IPS-20b (cell line): ENCODE data around the gene LAMP2.

Experiments used
- H3K27ac ChIP-seq: one replicate; pipeline ENCODE4 v1.5.1; 2013; ENCODE audit warnings: low read length
- H3K27me3 ChIP-seq: 2 replicates; pipeline ENCODE4 v1.6.1; 2013; ENCODE audit warnings: mild to moderate bottlenecking, low read length, inconsistent platforms; ENCODE audit not compliant: insufficient read depth
- H3K36me3 ChIP-seq: 2 replicates; pipeline ENCODE4 v1.6.1; 2013; ENCODE audit warnings: low read depth, mild to moderate bottlenecking, inconsistent platforms, low read length, moderate library complexity; ENCODE audit not compliant: insufficient read depth
- H3K4me1 ChIP-seq: 2 replicates; pipeline ENCODE4 v1.6.1; 2013; ENCODE audit warnings: mild to moderate bottlenecking, control low read depth, inconsistent platforms, low read length, moderate library complexity; ENCODE audit not compliant: insufficient read depth
- H3K4me3 ChIP-seq: 2 replicates; pipeline ENCODE4 v1.5.1; 2013; ENCODE audit warnings: mild to moderate bottlenecking, low read length, inconsistent platforms
- H3K9ac ChIP-seq: 2 replicates; pipeline ENCODE4 v1.6.1; 2013; ENCODE audit warnings: low read depth, mild to moderate bottlenecking, inconsistent platforms, low read length, moderate library complexity
- H3K9me3 ChIP-seq: 2 replicates; pipeline ENCODE4 v1.6.1; 2013; ENCODE audit warnings: mild to moderate bottlenecking, low read depth, low read length, inconsistent platforms; ENCODE audit not compliant: insufficient read depth

The LAMP2 gene

DNA sequence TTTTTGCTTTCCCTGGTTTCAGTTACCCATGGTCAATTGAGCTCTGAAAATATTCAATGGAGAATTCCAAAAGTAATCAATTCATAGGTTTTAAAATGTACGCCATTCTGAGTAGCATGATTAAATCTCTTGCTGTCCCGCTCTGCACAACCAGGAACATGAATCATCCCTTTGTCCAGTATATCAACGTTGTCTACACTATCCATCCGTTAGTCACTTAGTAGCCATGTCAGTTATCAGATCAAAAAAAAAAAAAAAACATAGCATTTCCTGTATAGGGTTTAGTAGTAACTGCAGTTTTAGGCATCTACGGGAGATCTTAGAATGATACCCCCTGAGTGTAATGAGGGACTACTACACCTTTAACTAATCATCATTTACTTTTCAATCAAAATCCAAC lies 15.1 kb downstream of the LAMP2 start:
- Histone ChIP-seq H3K9me3 (no peaks in the 10 kb centered on the region), H3K4me3 (no peak overlapping the region), H3K27me3 (no peaks in the 10 kb centered on the region), H3K27ac (no peak overlapping the region), H3K36me3 (peaks cover 13% of the 10 kb centered on the region; the same call in 1 of the 2 replicates), H3K9ac (no peak overlapping the region), H3K4me1 (peaks cover 2% of the 10 kb centered on the region; the same call in 1 of the 2 replicates)

DNA sequence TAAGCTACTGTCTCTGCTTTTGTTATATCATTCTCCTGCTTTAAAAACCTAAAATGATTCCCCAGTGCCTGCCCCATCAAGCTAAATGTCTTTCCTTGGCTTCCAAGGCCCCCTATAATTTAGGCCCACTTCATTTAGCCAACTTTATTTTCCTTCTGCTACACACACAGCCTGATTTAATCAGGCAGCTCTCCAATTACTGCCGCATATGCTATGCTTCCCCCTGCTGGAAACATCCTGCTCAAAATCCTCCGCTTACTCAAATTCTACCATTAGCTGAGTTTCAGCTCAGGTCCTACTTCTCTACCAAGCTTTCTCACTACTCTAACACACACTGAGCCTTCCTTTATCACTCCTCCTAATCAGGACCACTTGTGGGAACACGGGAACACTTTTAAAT lies 17.0 kb downstream of the LAMP2 start:
- H3K4me1 ChIP-seq = no peaks in the 10 kb centered on the region
- no peak overlapping the region for H3K9ac ChIP-seq
- H3K27me3 ChIP-seq = no peaks in the 10 kb centered on the region
- no peaks in the 10 kb centered on the region for H3K9me3 ChIP-seq
- H3K4me3 ChIP-seq = no peak overlapping the region
- H3K36me3 ChIP-seq = peaks cover 13% of the 10 kb centered on the region; the same call in 1 of the 2 replicates
- H3K27ac ChIP-seq = no peak overlapping the region

DNA sequence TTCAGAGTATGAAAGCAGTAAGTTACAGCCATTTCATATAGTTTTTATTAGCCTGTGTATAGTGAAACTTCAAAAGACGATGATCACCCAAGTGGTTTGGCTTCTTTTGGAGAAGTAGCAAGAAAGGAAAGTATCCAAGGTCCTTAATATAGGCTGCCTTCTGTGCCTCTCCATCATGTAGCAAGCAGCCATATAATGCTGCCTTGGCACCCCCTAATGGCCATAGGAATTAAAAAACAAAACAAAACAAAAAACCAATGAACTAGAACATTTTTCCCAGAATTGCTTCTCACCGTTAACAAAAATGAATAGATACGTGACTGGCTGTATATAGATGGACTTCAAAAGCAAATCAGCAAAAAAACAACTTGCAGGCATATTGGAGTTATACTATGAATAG lies 18.9 kb downstream of the LAMP2 start:
- no peak overlapping the region for H3K4me3 ChIP-seq
- no peaks in the 10 kb centered on the region for H3K4me1 ChIP-seq
- no peak overlapping the region for H3K27ac ChIP-seq
- no peak overlapping the region for H3K9ac ChIP-seq
- H3K27me3 ChIP-seq = no peaks in the 10 kb centered on the region
- H3K36me3 ChIP-seq = peaks cover 27% of the 10 kb centered on the region
- H3K9me3 ChIP-seq = no peaks in the 10 kb centered on the region

DNA sequence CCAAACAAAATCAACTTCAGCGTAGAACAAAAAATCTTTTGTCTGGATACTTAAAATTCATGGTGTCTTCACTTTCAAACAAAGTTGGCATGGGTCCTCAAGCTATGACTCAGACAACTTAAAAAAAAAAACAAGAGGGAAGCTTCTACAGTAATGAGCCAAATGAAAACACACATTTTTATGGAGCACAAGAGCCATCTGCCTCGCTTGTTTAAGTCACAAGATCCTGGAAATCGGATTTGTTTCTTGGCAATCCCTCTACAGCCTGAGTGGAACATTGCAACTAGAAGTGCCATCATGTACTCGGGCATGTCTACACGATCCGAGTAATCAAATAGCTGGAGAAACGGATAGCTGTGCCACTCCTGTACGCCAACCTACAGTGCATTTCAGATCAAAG lies 22.6 kb downstream of the LAMP2 start:
- Histone ChIP-seq H3K4me3 (no peak overlapping the region), H3K9ac (no peak overlapping the region), H3K4me1 (no peaks in the 10 kb centered on the region), H3K36me3 (peaks cover 23% of the 10 kb centered on the region), H3K9me3 (no peaks in the 10 kb centered on the region), H3K27me3 (no peaks in the 10 kb centered on the region), H3K27ac (no peak overlapping the region)

DNA sequence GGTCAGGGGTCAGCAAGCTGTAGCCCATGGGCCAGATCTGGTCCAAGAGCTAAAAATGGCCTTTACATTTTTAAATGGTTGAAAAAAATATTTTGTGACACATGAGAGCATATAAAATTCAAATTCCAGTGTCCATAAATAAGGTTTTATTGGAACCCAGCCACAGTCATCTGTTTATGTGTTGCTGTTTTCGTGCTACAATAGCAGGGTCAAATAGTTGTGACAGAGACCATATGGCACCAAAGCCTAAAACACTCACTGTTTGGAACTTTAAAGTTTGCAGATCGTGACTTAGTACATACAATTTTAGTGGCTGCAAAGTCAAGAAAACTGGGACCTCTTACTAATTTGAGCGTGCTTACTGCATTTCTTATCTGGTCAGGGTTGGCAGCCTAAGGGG lies 29.2 kb downstream of the LAMP2 start:
- H3K9ac ChIP-seq = no peak overlapping the region
- no peak overlapping the region for H3K27ac ChIP-seq
- no peaks in the 10 kb centered on the region for H3K4me1 ChIP-seq
- H3K36me3 ChIP-seq = peaks cover 28% of the 10 kb centered on the region
- no peak overlapping the region for H3K4me3 ChIP-seq
- H3K27me3 ChIP-seq = no peaks in the 10 kb centered on the region
- H3K9me3 ChIP-seq = no peaks in the 10 kb centered on the region

DNA sequence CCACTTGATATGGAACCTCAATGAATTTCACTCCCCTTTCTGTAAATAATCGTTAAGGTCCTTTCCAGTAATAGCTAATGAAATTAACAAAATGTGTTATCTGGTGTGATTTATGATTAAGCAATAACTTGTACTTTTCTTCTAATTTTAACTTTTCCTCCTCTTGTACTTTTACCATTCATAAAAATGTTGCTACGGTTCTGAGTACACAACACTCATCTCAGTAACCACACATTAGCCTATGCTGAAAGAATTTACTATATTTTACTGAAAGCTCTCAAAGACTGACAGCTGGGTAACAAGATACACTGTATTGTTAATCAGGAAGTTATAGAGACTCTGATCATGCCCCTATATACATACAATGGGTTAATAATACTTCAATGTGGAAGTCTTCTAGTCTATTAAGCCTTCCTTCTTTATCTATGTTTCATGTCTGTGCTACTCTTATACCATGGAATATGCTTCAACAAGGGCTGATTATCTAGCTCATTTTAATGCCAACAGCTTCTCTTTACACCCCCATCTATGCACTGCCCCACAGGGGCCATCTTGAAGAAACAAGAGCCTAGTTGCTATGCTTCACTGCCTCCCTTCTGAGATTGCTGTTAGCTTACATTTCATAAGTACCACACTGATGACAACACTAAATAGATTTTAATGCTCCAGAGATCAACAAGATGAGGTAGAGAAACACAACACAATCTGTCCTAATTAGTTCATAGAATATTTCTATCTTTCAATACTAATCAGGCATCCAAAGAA lies 39.1 kb downstream of the LAMP2 start:
- Histone ChIP-seq H3K4me3 (no peak overlapping the region), H3K9me3 (no peaks in the 10 kb centered on the region), H3K9ac (no peak overlapping the region), H3K27me3 (no peaks in the 10 kb centered on the region), H3K27ac (no peak overlapping the region), H3K36me3 (no peaks in the 10 kb centered on the region), H3K4me1 (no peaks in the 10 kb centered on the region)

DNA sequence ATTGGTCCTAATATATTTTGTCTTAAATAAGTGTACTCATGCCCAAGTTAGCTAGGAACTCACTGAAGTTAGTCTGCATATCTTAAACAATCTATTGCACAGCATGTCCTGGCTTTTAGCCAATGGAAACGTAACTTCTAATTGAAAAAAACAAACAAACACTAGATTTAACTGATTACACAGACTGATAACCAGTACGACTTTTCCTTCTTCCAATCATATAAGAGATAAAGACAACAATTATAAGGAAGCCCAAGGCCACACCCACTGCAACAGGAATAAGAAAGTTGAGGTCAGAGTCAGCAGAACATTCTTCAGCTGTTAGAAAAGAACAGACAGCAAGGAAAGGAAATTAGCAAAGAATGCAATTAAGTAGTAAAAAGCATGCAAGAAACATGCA lies 40.8 kb downstream of the LAMP2 start:
- Histone ChIP-seq H3K36me3 (no peaks in the 10 kb centered on the region), H3K4me3 (no peak overlapping the region), H3K27ac (no peak overlapping the region), H3K27me3 (no peaks in the 10 kb centered on the region), H3K4me1 (no peaks in the 10 kb centered on the region), H3K9ac (no peak overlapping the region), H3K9me3 (no peaks in the 10 kb centered on the region)

DNA sequence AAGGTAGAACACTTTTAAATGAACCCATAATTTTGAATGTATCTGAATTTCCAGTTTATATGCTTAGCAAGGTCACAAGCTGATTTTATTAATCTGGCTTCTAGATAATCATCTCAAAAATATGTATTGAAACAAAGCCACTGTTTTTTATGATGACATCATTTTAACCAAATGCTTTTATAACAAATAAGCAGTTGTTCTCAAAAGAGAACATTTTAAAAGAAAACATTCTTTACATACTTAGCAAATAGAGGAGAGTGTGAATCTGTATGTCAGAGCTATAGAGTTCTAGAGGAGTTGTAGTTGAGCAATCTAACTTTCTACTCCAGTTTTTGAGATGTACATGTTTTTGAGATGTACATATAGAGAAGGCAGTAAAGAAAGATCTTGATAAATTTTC lies 42.5 kb downstream of the LAMP2 start:
- Histone ChIP-seq H3K9me3 (no peaks in the 10 kb centered on the region), H3K4me1 (no peaks in the 10 kb centered on the region), H3K36me3 (no peaks in the 10 kb centered on the region), H3K27me3 (no peaks in the 10 kb centered on the region), H3K9ac (no peak overlapping the region), H3K4me3 (no peak overlapping the region), H3K27ac (no peak overlapping the region)

DNA sequence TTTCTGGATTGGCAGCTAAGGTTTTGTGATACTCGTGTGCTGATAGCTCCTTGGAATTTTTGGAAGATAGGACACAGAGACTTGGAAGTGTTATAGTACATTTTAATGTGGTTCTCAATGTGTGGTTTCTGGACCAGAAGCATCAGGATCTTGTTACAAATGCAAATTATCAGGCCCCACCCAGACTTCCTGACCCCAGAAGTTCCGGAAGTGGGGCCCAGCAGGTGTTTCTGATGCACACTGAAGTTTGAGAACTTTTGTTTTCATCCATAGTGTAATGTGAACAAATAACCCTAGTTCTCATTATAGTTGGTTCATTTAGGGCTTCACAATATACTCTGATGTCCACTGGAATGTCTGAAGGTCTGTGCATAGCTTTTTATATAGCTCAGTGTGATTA lies 49.6 kb downstream of the LAMP2 start:
- no peaks in the 10 kb centered on the region for H3K4me1 ChIP-seq
- H3K27ac ChIP-seq = no peak overlapping the region
- H3K27me3 ChIP-seq = no peaks in the 10 kb centered on the region
- no peaks in the 10 kb centered on the region for H3K9me3 ChIP-seq
- no peaks in the 10 kb centered on the region for H3K36me3 ChIP-seq
- no peak overlapping the region for H3K4me3 ChIP-seq
- H3K9ac ChIP-seq = no peak overlapping the region

DNA sequence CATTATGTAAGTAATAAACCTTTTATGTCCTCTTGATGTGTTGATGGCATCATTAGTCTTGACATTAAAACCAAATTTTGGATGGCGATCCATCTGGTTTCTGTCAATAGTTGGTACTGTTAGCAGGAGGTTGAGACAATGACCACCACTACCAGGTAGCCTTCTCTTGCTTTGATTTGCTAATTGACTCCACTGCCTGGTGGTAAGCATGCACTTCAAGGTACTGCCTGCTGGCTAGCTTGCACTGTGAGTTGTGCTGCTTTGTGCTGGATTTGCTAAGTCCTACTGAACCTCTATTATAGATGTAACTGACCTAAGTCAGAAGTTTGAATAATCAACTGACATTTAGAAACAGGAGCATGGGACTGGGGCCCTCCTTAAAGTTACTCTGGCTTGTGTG lies 60.9 kb downstream of the LAMP2 start:
- Histone ChIP-seq H3K27me3 (no peaks in the 10 kb centered on the region), H3K4me3 (no peak overlapping the region), H3K27ac (no peak overlapping the region), H3K9me3 (no peaks in the 10 kb centered on the region), H3K4me1 (no peaks in the 10 kb centered on the region), H3K9ac (no peak overlapping the region), H3K36me3 (no peaks in the 10 kb centered on the region)

DNA sequence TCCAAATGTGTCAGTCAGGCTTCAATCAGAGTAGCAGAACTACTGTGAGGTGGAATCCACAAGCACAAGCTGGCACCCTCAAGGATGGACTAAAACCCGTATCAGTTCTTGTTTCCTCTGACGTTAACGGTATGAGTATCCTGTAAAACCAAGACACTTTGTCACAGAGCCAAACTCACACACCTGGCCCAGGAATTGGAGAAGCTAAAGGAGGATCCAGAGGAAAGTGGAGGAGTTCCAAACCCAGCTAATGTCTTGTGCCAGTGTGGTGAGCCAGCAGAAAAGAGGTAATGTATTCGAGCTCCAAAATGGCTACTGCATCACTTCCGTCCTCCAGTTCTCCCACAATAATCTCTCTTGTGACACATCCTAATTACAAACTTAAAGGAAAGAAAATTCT lies 62.5 kb downstream of the LAMP2 start:
- Histone ChIP-seq H3K9me3 (no peaks in the 10 kb centered on the region), H3K27me3 (no peaks in the 10 kb centered on the region), H3K4me3 (no peak overlapping the region), H3K9ac (no peak overlapping the region), H3K4me1 (no peaks in the 10 kb centered on the region), H3K27ac (no peak overlapping the region), H3K36me3 (no peaks in the 10 kb centered on the region)

DNA sequence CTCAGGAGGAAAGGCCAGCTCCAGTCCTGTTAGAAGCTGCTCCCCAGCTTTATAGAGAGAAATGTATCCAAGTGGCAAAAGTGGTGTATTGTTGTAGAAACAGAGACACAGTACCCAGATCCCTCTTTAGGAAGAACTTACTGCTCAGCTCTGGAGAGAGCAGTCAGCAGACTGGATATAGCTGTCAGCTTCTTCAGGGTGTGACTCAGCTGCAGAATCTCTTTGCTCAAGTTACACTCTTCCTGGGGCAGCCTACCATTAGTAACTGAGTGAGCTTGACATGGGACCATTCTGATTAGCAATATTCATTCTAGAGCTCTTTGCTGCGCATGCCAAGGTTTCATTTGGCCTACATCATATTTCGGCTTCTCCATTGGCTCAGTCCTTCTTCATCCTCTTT lies 66.7 kb downstream of the LAMP2 start:
- no peak overlapping the region for H3K27ac ChIP-seq
- H3K9ac ChIP-seq = no peak overlapping the region
- H3K36me3 ChIP-seq = no peaks in the 10 kb centered on the region
- H3K4me3 ChIP-seq = no peak overlapping the region
- no peaks in the 10 kb centered on the region for H3K4me1 ChIP-seq
- H3K27me3 ChIP-seq = no peaks in the 10 kb centered on the region
- no peaks in the 10 kb centered on the region for H3K9me3 ChIP-seq
